ENCODE measurements around the gene UBR7.

The UBR7 gene

GRCh38 chr14:93266127-93266526, 59.1 kb downstream of the UBR7 start:
- DNase-seq, result no peak

GRCh38 chr14:93267149-93267711, 60.2 kb downstream of the UBR7 start:
- DNase-seq, result no peak

GRCh38 chr14:93268406-93268805, 61.4 kb downstream of the UBR7 start:
- DNase-seq, result no peak

- DNase-seq, result no peak
Observed at GRCh38 chr14:93269341-93270068, 62.4 kb downstream of the UBR7 start.

GRCh38 chr14:93271111-93271510, 64.1 kb downstream of the UBR7 start:
- DNase-seq, result no peak

GRCh38 chr14:93274055-93274806, 67.2 kb downstream of the UBR7 start:
- no peak for DNase-seq

- DNase-seq, result no peak
Observed at GRCh38 chr14:93276031-93276716, 69.1 kb downstream of the UBR7 start.

Measured in stimulated activated CD8-positive, alpha-beta memory T cell treated with anti-CD3 and anti-CD28 coated beads, Interleukin-4, amount 100 ng/mL, for 48 hours (primary cell).